ENCODE measurements around the gene PHACTR1. TPM values are rescaled to one million over a fixed set of nuclear protein-coding genes. Genes with fewer than 3 reads are reported as not detected.

Gene PHACTR1
- total RNA-seq, 1 experiment from 2014 or later, result 0.21 TPM

GRCh38 chr6:12693122-12693521 is 23.4 kb upstream of the PHACTR1 start:
- Mint-ChIP-seq H3K36me3 (ENCODE audit: insufficient read depth, unreplicated experiment) (no peaks in the 10 kb centered on the region), H3K4me3 (ENCODE audit: low read depth, unreplicated experiment) (no peak overlapping the region), H3K4me1 (ENCODE audit: low read depth, unreplicated experiment) (no peaks in the 10 kb centered on the region), H3K27me3 (ENCODE audit: unreplicated experiment) (peaks cover 63% of the 10 kb centered on the region), H3K9me3 (ENCODE audit: low read depth, unreplicated experiment) (no peaks in the 10 kb centered on the region), H3K27ac (ENCODE audit: unreplicated experiment) (no peak overlapping the region)
- no TSS peak for BruUV-seq (replicated peaks)
- CTCF ChIA-PET, result no interaction called here
- intact Hi-C loops (cut with micrococcal nuclease; ENCODE audit: unreplicated experiment), result no loop called here
- TF ChIP-seq CTCF (IDR thresholded peaks at IDR 0.05; ENCODE audit: unreplicated experiment), result no peak
- no peak for DNase-seq

- intact Hi-C loops (cut with micrococcal nuclease; ENCODE audit: unreplicated experiment), result no loop called here
- BruUV-seq (replicated peaks), result no TSS peak
- CTCF ChIA-PET, result no interaction called here
- H3K9me3 Mint-ChIP-seq (ENCODE audit: low read depth, unreplicated experiment), result no peaks in the 10 kb centered on the region
- no peak overlapping the region for H3K4me3 Mint-ChIP-seq (ENCODE audit: low read depth, unreplicated experiment)
- H3K27ac Mint-ChIP-seq (ENCODE audit: unreplicated experiment), result no peak overlapping the region
- TF ChIP-seq CTCF (IDR thresholded peaks at IDR 0.05; ENCODE audit: unreplicated experiment), result no peak
- H3K4me1 Mint-ChIP-seq (ENCODE audit: low read depth, unreplicated experiment), result no peaks in the 10 kb centered on the region
- H3K36me3 Mint-ChIP-seq (ENCODE audit: insufficient read depth, unreplicated experiment), result no peaks in the 10 kb centered on the region
- no peak for DNase-seq
- peaks cover 65% of the 10 kb centered on the region for H3K27me3 Mint-ChIP-seq (ENCODE audit: unreplicated experiment)
Measured at GRCh38 chr6:12698298-12698697, 18.3 kb upstream of the PHACTR1 start.

- H3K27me3 Mint-ChIP-seq (ENCODE audit: unreplicated experiment), result peaks cover 75% of the 10 kb centered on the region
Measured at GRCh38 chr6:12704946-12705345, 11.6 kb upstream of the PHACTR1 start.

GRCh38 chr6:12709116-12709515 is 7.5 kb upstream of the PHACTR1 start:
- Mint-ChIP-seq H3K27ac (ENCODE audit: unreplicated experiment) (no peak overlapping the region), H3K4me1 (ENCODE audit: low read depth, unreplicated experiment) (no peaks in the 10 kb centered on the region), H3K27me3 (ENCODE audit: unreplicated experiment) (peaks cover 97% of the 10 kb centered on the region), H3K36me3 (ENCODE audit: insufficient read depth, unreplicated experiment) (no peaks in the 10 kb centered on the region), H3K9me3 (ENCODE audit: low read depth, unreplicated experiment) (no peaks in the 10 kb centered on the region), H3K4me3 (ENCODE audit: low read depth, unreplicated experiment) (no peak overlapping the region)
- TF ChIP-seq CTCF (IDR thresholded peaks at IDR 0.05; ENCODE audit: unreplicated experiment), result no peak
- intact Hi-C loops (cut with micrococcal nuclease; ENCODE audit: unreplicated experiment), result no loop called here
- CTCF ChIA-PET, result interaction anchor here (0.6 kb wide), 1 partner anchor 818 kb away, joined by 3 read pairs; no protein-coding TSS in a partner anchor
- no TSS peak for BruUV-seq (replicated peaks)
- DNase-seq, result no peak

More at GRCh38 chr6:12704946-12705345, 11.6 kb upstream of the PHACTR1 start:
- no TSS peak for BruUV-seq (replicated peaks)
- H3K4me3 Mint-ChIP-seq (ENCODE audit: low read depth, unreplicated experiment), result no peak overlapping the region
- H3K36me3 Mint-ChIP-seq (ENCODE audit: insufficient read depth, unreplicated experiment), result no peaks in the 10 kb centered on the region
- no peaks in the 10 kb centered on the region for H3K4me1 Mint-ChIP-seq (ENCODE audit: low read depth, unreplicated experiment)
- intact Hi-C loops (cut with micrococcal nuclease; ENCODE audit: unreplicated experiment), result no loop called here
- H3K27ac Mint-ChIP-seq (ENCODE audit: unreplicated experiment), result no peak overlapping the region
- no peaks in the 10 kb centered on the region for H3K9me3 Mint-ChIP-seq (ENCODE audit: low read depth, unreplicated experiment)
- CTCF ChIA-PET, result no interaction called here
- TF ChIP-seq CTCF (IDR thresholded peaks at IDR 0.05; ENCODE audit: unreplicated experiment), result no peak
- no peak for DNase-seq

Measured in Calu3 (cell line).